ENCODE data around the gene LIPE.
"Not testable (repeated sequence)": the region's sequence is repeated elsewhere in the genome, so short reads cannot be mapped to it uniquely, and the experiment has no call there.

LIPE gene

GRCh38 chr19:42459926-42460325 lies 32.7 kb upstream of the LIPE start:
- TF ChIP-seq CTCF (IDR thresholded peaks at IDR 0.05; ENCODE audit: borderline replicate concordance, insufficient read depth, low read depth, low read length), result no peak

GRCh38 chr19:42455621-42456081 lies 28.5 kb upstream of the LIPE start:
- TF ChIP-seq CTCF (IDR thresholded peaks at IDR 0.05; ENCODE audit: borderline replicate concordance, insufficient read depth, low read depth, low read length), result no peak
- H3K4me3 ChIP-seq (ENCODE audit: low read depth, low read length), result no peak overlapping the region

More at GRCh38 chr19:42459926-42460325, 32.7 kb upstream of the LIPE start:
- no peak overlapping the region for H3K4me3 ChIP-seq (ENCODE audit: low read depth, low read length)

- TF ChIP-seq CTCF (IDR thresholded peaks at IDR 0.05; ENCODE audit: borderline replicate concordance, insufficient read depth, low read depth, low read length), result no peak
- H3K4me3 ChIP-seq (ENCODE audit: low read depth, low read length), result no peak overlapping the region
These were observed 27.9 kb upstream of the LIPE start for GRCh38 chr19:42455086-42455485.

GRCh38 chr19:42452590-42452989 lies 25.4 kb upstream of the LIPE start:
- no peak for TF ChIP-seq CTCF (IDR thresholded peaks at IDR 0.05; ENCODE audit: borderline replicate concordance, insufficient read depth, low read depth, low read length)
- H3K4me3 ChIP-seq (ENCODE audit: low read depth, low read length), result no peak overlapping the region

GRCh38 chr19:42450314-42450934 lies 23.2 kb upstream of the LIPE start:
- TF ChIP-seq CTCF (IDR thresholded peaks at IDR 0.05; ENCODE audit: borderline replicate concordance, insufficient read depth, low read depth, low read length), result peak; percentile 66
- H3K4me3 ChIP-seq (ENCODE audit: low read depth, low read length), result no peak overlapping the region

- H3K4me3 ChIP-seq (ENCODE audit: low read depth, low read length), result not testable (repeated sequence)
These were observed 21.1 kb upstream of the LIPE start for GRCh38 chr19:42448306-42448705.

- no peak overlapping the region for H3K4me3 ChIP-seq (ENCODE audit: low read depth, low read length)
- no peak for TF ChIP-seq CTCF (IDR thresholded peaks at IDR 0.05; ENCODE audit: borderline replicate concordance, insufficient read depth, low read depth, low read length)
These were observed 18.8 kb upstream of the LIPE start for GRCh38 chr19:42445948-42446347.

Data from GM12875 (cell line).